ENCODE results near the gene G6PC1. TPM values are rescaled to one million over a fixed set of nuclear protein-coding genes. Genes with fewer than 3 reads are reported as not detected.

G6PC1 gene
- total RNA-seq, 1 donor from 2014 or later, result not detected

- DNase-seq (ENCODE audit: low read depth), result no peak
- TF ChIP-seq CTCF (IDR thresholded peaks at IDR 0.05; ENCODE audit: insufficient read depth, low read length, poor library complexity, severe bottlenecking), result no peak
- no peaks in the 10 kb centered on the region for H3K27me3 ChIP-seq (ENCODE audit: control insufficient read depth, insufficient read depth, low read length)
- H3K4me3 ChIP-seq (ENCODE audit: low read depth, low read length), result no peak overlapping the region
- H3K36me3 ChIP-seq (ENCODE audit: control insufficient read depth, insufficient read depth, low read length), result no peaks in the 10 kb centered on the region
Observed at GRCh38 chr17:42924891-42925290, 24.3 kb downstream of the G6PC1 start.

- peak; percentile 45 for DNase-seq (ENCODE audit: low read depth)
- Histone ChIP-seq H3K36me3 (ENCODE audit: control insufficient read depth, insufficient read depth, low read length) (no peaks in the 10 kb centered on the region), H3K27me3 (ENCODE audit: control insufficient read depth, insufficient read depth, low read length) (peaks cover 2% of the 10 kb centered on the region), H3K4me3 (ENCODE audit: low read depth, low read length) (no peak overlapping the region)
- TF ChIP-seq CTCF (IDR thresholded peaks at IDR 0.05; ENCODE audit: insufficient read depth, low read length, poor library complexity, severe bottlenecking), result peak; percentile 57
Observed at GRCh38 chr17:42928714-42929496, 28.3 kb downstream of the G6PC1 start.

- no peak for TF ChIP-seq CTCF (IDR thresholded peaks at IDR 0.05; ENCODE audit: insufficient read depth, low read length, poor library complexity, severe bottlenecking)
- no peak overlapping the region for H3K4me3 ChIP-seq (ENCODE audit: low read depth, low read length)
- no peaks in the 10 kb centered on the region for H3K36me3 ChIP-seq (ENCODE audit: control insufficient read depth, insufficient read depth, low read length)
- H3K27me3 ChIP-seq (ENCODE audit: control insufficient read depth, insufficient read depth, low read length), result peaks cover 2% of the 10 kb centered on the region
- DNase-seq (ENCODE audit: low read depth), result no peak
Observed at GRCh38 chr17:42929497-42929844, 28.9 kb downstream of the G6PC1 start.

GRCh38 chr17:42937712-42938596 is 37.4 kb downstream of the G6PC1 start:
- Histone ChIP-seq H3K27me3 (ENCODE audit: control insufficient read depth, insufficient read depth, low read length) (peaks cover 2% of the 10 kb centered on the region), H3K36me3 (ENCODE audit: control insufficient read depth, insufficient read depth, low read length) (no peaks in the 10 kb centered on the region), H3K4me3 (ENCODE audit: low read depth, low read length) (no peak overlapping the region)
- no peak for DNase-seq (ENCODE audit: low read depth)
- TF ChIP-seq CTCF (IDR thresholded peaks at IDR 0.05; ENCODE audit: insufficient read depth, low read length, poor library complexity, severe bottlenecking), result peak; percentile 70

GRCh38 chr17:42944211-42944610 is 43.6 kb downstream of the G6PC1 start:
- no peak for TF ChIP-seq CTCF (IDR thresholded peaks at IDR 0.05; ENCODE audit: insufficient read depth, low read length, poor library complexity, severe bottlenecking)
- H3K36me3 ChIP-seq (ENCODE audit: control insufficient read depth, insufficient read depth, low read length), result no peaks in the 10 kb centered on the region
- H3K27me3 ChIP-seq (ENCODE audit: control insufficient read depth, insufficient read depth, low read length), result no peaks in the 10 kb centered on the region
- no peak overlapping the region for H3K4me3 ChIP-seq (ENCODE audit: low read depth, low read length)
- no peak for DNase-seq (ENCODE audit: low read depth)

All from kidney epithelial cell (primary cell).